NCI-H1105 (cell line): ENCODE data around the gene ZEB1.

Experiments
- DNase-seq: peaks from one replicate; lab custom pipeline; 2025; lab: John Stamatoyannopoulos, UW

The ZEB1 gene

DNA sequence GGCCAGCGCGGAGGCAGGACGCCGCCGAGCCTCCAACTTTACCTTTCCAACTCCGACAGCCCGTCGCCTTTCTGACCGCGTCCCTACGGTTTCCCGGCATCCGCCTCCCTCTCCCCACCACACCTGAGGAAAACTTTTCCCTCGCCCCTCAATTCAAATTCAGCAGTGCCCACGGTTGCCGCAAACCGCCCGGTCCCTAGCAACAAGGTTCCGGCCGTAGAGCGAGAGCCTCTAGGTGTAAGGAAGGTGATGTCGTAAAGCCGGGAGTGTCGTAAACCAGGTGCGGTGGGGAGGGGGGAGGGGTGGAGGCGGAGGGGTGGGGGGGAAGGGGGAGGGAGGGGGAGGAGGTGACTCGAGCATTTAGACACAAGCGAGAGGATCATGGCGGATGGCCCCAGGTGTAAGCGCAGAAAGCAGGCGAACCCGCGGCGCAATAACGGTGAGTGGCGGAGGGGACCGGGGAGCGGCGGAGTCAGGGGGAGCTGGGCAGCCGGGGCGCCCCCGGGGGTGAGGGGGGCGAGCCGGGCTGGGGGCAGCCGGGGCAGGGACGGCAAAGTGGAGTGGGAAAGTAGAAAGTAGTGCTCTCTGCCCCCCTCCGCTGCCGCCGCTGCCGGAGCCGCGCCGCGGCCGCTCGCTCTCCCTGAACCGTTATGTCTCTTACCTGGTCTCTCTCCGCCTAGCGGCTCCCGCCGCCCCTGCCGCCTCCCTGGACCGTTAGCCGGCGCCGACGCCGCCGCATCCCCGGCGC lies at the start of gene ZEB1:
Gene ZEB1 (plus strand): TSS at position 363 of the 748 bp plus-strand sequence. CDS start 19 bp downstream, at position 382.
- peak; percentile 80 for DNase-seq

GRCh38 chr10:31270954-31271353 lies 48.1 kb upstream of the ZEB1 start:
- DNase-seq, result no peak

DNA sequence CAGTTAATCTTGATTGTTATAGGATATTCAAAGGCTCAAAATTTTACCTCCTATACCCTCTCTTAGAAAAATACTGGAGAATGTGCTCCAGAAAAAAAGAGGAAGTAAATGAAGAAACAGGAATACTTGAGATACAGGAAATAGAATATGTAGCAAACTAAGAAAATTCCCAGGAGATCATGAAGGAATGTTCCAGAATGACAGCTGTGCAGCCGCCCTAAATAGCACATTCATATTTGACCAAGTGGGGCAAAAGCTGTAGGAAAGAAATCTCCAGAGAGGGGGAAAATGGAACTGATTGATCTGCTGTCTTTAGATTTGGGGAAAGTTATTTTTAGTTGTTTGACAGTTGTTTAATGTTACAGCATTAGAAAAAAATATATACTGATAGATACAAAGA lies 46.2 kb upstream of the ZEB1 start:
- DNase-seq, result no peak

GRCh38 chr10:31273789-31274188 lies 45.2 kb upstream of the ZEB1 start:
- DNase-seq, result no peak

GRCh38 chr10:31274310-31274709 lies 44.7 kb upstream of the ZEB1 start:
- DNase-seq, result no peak

- no peak for DNase-seq
Observed at GRCh38 chr10:31278279-31278941, 40.6 kb upstream of the ZEB1 start.

DNA sequence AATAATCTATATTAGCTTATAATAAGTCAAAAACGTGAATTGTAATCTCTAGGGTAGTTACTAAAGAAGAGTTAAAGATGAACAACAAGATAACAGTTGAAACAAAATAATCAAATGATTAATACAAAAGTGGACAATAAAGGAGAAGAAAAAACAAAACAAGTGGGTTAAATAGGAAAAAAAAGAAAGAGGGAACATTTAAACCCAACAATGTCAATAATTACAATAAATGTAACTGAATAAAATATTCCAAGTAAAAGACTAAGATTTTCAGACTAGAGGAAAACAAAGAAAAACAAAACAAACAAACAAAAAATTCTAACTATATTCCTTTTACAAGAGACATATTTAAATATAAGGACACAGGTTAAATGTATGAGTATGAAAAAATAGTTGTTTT lies 38.0 kb upstream of the ZEB1 start:
- DNase-seq, result no peak

- no peak for DNase-seq
Observed at GRCh38 chr10:31288001-31288400, 31.0 kb upstream of the ZEB1 start.

- no peak for DNase-seq
Observed at GRCh38 chr10:31288962-31289361, 30.1 kb upstream of the ZEB1 start.

- no peak for DNase-seq
Observed at GRCh38 chr10:31290386-31290785, 28.6 kb upstream of the ZEB1 start.

DNA sequence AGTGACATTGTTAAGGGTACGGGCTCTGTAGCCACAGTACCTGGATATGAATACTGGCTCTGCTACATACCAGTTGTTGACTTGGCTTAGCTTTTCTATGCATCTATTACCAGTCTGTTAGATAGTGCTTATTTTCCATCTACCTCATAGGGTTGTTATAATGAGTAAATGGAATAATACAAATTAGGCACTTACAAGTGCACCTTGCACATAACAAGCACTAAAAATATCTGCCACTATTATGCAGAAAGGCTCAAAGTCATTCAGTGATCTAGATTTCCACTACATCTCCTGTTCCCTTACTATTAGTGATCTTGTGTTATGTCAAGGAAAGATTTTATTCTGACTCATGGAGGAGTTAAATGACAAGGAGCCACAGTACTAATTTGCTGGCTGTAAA lies 27.9 kb upstream of the ZEB1 start:
- DNase-seq, result no peak

DNA sequence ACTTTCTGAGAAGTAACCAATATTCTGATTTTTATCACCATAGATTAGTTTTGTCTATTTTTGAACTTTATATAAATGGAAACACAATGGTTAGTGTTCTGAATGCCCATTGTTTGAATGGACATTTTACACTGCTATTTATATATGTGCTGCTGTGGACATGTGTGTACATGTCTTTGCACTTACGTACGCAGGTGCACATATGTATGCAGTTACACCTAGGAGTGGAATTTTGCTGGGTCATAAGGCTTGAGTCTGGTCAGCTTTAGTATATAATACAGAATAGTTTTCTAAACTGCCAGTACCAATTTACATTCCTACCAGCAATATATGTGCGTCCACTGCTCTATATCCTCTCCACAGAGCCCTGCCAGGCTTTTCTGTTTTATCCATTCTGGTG lies 24.5 kb upstream of the ZEB1 start:
- no peak for DNase-seq

- no peak for DNase-seq
Observed at GRCh38 chr10:31296754-31297153, 22.3 kb upstream of the ZEB1 start.

- no peak for DNase-seq
Observed at GRCh38 chr10:31299119-31299518, 19.9 kb upstream of the ZEB1 start.

DNA sequence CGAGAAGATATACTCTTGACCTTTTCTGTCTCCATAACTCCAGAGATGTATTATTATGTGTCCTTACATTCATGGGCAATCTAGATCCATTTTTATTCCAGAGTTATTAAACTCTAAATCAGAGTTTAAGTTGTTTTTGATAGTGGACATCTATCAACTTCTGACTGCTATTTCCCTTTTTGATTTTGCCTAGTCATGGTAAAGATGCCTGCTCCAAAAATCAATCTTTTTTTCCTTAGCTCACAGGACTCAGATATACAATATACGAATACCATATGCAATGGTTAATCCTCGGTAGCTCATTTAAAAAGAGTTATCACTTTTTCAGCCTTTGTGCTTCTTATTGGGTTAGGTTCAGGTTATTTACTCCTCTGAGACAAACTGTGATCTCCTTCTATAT lies 15.8 kb upstream of the ZEB1 start:
- no peak for DNase-seq

- DNase-seq, result no peak
Observed at GRCh38 chr10:31304291-31304970, 14.6 kb upstream of the ZEB1 start.

- no peak for DNase-seq
Observed at GRCh38 chr10:31313396-31313795, 5.6 kb upstream of the ZEB1 start.

GRCh38 chr10:31314256-31315150 lies 4.5 kb upstream of the ZEB1 start:
- no peak for DNase-seq

DNA sequence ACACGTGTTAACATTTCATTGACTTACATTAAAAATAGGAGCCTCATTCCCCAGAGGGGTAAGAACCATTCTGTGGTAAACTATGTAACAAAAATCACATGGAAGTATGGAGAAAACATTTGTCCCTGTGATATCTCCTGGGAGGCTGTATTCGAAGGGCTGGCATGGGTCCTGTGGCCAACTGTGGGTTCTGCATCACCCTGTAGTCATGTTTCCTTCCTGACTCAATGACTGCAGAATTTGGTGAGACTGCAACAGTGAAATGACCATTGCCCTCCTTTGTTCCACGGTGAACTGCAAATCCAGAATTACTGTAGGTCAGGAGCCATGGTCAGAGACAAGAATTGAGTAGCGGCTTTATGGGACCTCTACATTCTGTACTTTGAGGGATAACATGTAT lies 3.6 kb upstream of the ZEB1 start:
- no peak for DNase-seq

DNA sequence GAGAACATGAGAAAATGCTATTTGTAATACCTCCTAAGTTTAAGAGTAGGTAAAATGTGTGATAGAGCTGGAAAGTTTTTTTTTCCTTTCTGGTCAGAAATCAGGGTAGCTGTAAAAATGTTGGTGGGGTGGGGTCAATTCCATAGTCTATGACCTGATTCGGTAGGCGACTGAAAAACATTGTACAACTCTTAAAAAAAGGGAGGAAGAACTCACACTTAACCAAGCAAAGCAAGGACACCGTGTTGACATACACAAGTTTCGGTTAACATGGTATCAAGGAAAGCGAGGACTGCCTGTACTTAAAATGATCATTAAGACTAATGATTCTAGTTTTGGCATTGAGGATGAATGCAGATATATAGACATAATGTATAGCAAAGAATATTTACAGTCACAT lies 1.8 kb upstream of the ZEB1 start:
- DNase-seq, result no peak

DNA sequence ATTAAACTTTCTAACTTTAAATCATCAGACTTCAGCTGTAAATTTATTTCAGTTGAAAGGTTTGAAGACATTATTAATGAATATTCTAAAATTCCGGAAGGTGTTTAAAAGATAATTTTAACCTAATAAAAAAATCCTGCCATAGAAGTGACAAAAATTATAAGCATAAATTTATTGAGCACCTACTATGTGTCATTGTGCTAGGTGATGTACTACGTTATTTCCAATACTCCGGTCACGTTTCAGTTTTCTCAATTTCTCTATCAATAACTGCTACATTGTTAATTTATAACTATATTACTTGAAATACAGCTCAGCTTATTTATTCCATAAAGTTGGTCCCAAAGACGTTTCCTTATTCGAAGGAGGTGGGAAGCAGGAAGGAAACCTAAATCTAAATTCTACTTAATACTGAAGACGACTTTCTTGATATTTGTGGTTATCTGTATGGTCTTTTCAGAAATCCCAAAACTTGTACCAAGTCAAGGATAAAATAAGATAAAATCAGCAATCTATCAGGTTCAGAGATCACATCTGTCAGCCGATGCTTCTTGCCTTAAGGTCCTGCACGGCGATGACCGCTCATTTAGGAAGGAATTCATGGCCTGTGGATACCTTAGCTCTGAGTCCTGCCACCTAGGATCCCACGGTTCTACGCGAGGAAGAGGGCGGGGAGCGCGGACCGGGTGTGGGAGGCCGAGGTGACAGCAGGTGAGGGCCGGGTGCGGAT lies 1.2 kb upstream of the ZEB1 start:
- DNase-seq, result no peak
